ENCODE results near the gene CIAO3. TPM values are rescaled to one million over a fixed set of nuclear protein-coding genes. Genes with fewer than 3 reads are reported as not detected.

Gene CIAO3
- total RNA-seq, 6 donors from 2014 or later = 27.8 to 96.4 (median 33.1) TPM

DNA sequence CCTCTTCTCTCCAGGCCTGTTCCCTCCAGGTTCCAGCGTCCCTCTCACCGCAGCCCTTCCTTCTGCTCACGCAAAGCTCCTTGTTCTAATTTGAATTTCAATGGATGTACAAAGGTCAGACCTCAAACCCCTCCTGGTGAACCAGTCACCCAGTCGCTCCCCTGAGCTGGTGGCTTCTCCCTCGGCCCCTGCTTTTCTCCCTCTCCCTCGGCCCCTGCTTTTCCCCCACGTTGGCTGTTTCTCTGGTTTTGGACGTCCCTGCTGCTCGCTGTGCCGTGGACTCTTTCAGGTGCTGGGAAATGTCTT, 11.2 kb upstream of the CIAO3 start:
- DNase-seq = no peak
- 40 to 50% methylated on average over 10 of the region's 10 CpGs for WGBS, 2 donors

DNA sequence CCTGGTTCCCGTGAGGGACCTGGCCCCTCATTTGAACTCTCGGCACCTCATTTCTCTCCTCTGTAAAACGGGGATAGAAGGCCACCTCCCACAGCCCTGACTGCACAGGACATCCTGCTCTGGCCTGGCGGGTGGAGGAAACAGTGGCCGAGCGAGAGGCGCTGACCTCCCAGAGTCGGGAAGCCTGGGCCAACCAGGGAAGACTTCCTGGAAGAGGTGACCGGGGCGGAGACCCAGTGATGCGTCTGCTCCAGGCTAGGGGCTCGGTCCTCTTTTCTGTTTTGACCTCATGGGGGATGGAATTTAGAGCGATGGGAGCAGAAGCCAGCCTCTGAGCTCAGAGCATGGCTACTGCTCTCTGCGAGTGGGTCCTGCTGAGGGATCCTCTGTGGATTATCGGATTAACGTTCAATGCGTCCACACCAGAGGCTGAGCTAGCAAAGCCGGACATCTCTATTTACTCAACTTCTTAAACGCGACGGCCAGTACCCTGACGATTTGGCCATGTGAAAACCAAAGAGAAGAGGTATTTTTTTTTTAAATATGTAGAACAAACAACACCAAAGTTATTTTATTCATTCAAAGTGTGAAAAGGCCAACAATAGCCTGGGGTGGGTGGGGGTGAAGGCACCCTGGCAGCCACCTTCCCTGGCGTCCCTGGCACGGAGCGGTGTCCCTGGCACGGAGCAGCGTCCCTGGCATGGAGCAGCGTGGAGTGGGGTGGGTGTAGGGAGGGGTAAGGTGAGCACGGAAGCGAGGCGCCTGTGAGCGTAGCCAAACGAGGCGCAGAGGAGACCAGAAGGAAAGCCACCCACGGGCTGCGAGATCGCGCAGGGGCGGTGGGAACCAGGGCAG, 10.6 kb upstream of the CIAO3 start:
- peaks cover 0 to 4% (median 0%) of the 10 kb centered on the region in 4 donors for H3K4me1 ChIP-seq
- H3K27me3 ChIP-seq = no peaks in the 10 kb centered on the region
- no peaks in the 10 kb centered on the region for H3K9me3 ChIP-seq
- TF ChIP-seq EP300 (IDR thresholded peaks at IDR 0.05) = no peak
- no peak for TF ChIP-seq POLR2AphosphoS5 (IDR thresholded peaks at IDR 0.05)
- TF ChIP-seq POLR2A (IDR thresholded peaks at IDR 0.05) = no peak
- TF ChIP-seq, protein P1, sequence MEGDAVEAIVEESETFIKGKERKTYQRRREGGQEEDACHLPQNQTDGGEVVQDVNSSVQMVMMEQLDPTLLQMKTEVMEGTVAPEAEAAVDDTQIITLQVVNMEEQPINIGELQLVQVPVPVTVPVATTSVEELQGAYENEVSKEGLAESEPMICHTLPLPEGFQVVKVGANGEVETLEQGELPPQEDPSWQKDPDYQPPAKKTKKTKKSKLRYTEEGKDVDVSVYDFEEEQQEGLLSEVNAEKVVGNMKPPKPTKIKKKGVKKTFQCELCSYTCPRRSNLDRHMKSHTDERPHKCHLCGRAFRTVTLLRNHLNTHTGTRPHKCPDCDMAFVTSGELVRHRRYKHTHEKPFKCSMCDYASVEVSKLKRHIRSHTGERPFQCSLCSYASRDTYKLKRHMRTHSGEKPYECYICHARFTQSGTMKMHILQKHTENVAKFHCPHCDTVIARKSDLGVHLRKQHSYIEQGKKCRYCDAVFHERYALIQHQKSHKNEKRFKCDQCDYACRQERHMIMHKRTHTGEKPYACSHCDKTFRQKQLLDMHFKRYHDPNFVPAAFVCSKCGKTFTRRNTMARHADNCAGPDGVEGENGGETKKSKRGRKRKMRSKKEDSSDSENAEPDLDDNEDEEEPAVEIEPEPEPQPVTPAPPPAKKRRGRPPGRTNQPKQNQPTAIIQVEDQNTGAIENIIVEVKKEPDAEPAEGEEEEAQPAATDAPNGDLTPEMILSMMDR (IDR thresholded peaks at IDR 0.05) = no peak
- ATAC-seq (ENCODE audit: low FRiP score in 2 of 2) = peak in 1 of 2 donors; percentile 52
- H3K27ac ChIP-seq = no peak overlapping the region
- peak in 1 of 2 donors; percentile 75 for DNase-seq
- no peaks in the 10 kb centered on the region for H3K36me3 ChIP-seq
- WGBS, 2 donors = 58 to 59% methylated on average over 27 to 39 of the region's 39 CpGs
- peak overlapping the region in 1 of 4 donors; percentile 20 for H3K4me3 ChIP-seq

More for the DNA sequence above, 11.2 kb upstream of the CIAO3 start:
- Histone ChIP-seq H3K9me3 (no peaks in the 10 kb centered on the region), H3K27ac (no peak overlapping the region), H3K27me3 (no peaks in the 10 kb centered on the region), H3K4me1 (peaks cover 0 to 4% (median 0%) of the 10 kb centered on the region in 4 donors), H3K4me3 (peak overlapping the region in 1 of 4 donors; percentile 20), H3K36me3 (no peaks in the 10 kb centered on the region)
- no peak for ATAC-seq (ENCODE audit: low FRiP score in 2 of 2)
- no peak for TF ChIP-seq POLR2A (IDR thresholded peaks at IDR 0.05)
- TF ChIP-seq POLR2AphosphoS5 (IDR thresholded peaks at IDR 0.05) = no peak
- TF ChIP-seq, protein P1 (IDR thresholded peaks at IDR 0.05) = no peak
- TF ChIP-seq EP300 (IDR thresholded peaks at IDR 0.05) = no peak

GRCh38 chr16:750485-750884, 9.7 kb upstream of the CIAO3 start:
- H3K4me1 ChIP-seq = peaks cover 0 to 4% (median 0%) of the 10 kb centered on the region in 4 donors
- no peak for DNase-seq
- H3K27me3 ChIP-seq = no peaks in the 10 kb centered on the region
- TF ChIP-seq, protein P1 (IDR thresholded peaks at IDR 0.05) = no peak
- TF ChIP-seq EP300 (IDR thresholded peaks at IDR 0.05) = no peak
- TF ChIP-seq POLR2A (IDR thresholded peaks at IDR 0.05) = no peak
- TF ChIP-seq POLR2AphosphoS5 (IDR thresholded peaks at IDR 0.05) = no peak
- no peaks in the 10 kb centered on the region for H3K9me3 ChIP-seq
- H3K36me3 ChIP-seq = no peaks in the 10 kb centered on the region
- WGBS, 2 donors = 61 to 72% methylated on average over 9 of the region's 9 CpGs
- H3K27ac ChIP-seq = no peak overlapping the region
- no peak overlapping the region for H3K4me3 ChIP-seq
- no peak for ATAC-seq (ENCODE audit: low FRiP score in 2 of 2)

GRCh38 chr16:749010-749409, 8.2 kb upstream of the CIAO3 start:
- Histone ChIP-seq H3K4me1 (no peaks in the 10 kb centered on the region), H3K4me3 (no peak overlapping the region), H3K9me3 (no peaks in the 10 kb centered on the region), H3K27ac (no peak overlapping the region), H3K36me3 (no peaks in the 10 kb centered on the region), H3K27me3 (no peaks in the 10 kb centered on the region)
- TF ChIP-seq POLR2AphosphoS5 (IDR thresholded peaks at IDR 0.05) (no peak), EP300 (IDR thresholded peaks at IDR 0.05) (no peak), POLR2A (IDR thresholded peaks at IDR 0.05) (no peak)
- TF ChIP-seq, protein P1 (IDR thresholded peaks at IDR 0.05) = no peak
- 65 to 87% methylated on average over 6 of the region's 6 CpGs for WGBS, 2 donors
- DNase-seq (no peak), ATAC-seq (ENCODE audit: low FRiP score in 2 of 2) (no peak)

All from upper lobe of left lung (tissue), 6 donors.